BLaER1 (cell line): ENCODE results near the gene KIRREL3.

Experiments
- H3K27ac ChIP-seq: shearing (Covaris generic); formaldehyde crosslinking; 2 replicates; pipeline ENCODE4 v1.8.1; 2022
- H3K27me3 ChIP-seq: shearing (Covaris generic); formaldehyde crosslinking; 2 replicates; pipeline ENCODE4 v1.8.1; 2022
- H3K36me3 ChIP-seq: shearing (Covaris generic); formaldehyde crosslinking; 2 replicates; pipeline ENCODE4 v1.8.1; 2022
- H3K4me1 ChIP-seq: shearing (Covaris generic); formaldehyde crosslinking; 2 replicates; pipeline ENCODE4 v1.8.1; 2022
- H3K4me2 ChIP-seq: shearing (Covaris generic); formaldehyde crosslinking; 2 replicates; pipeline ENCODE4 v1.8.1; 2022
- H3K4me3 ChIP-seq: shearing (Covaris generic); formaldehyde crosslinking; 2 replicates; pipeline ENCODE4 v1.8.1; 2022
- H3K9ac ChIP-seq: shearing (Covaris generic); formaldehyde crosslinking; 2 replicates; pipeline ENCODE4 v1.8.1; 2022
- H3K9me3 ChIP-seq: shearing (Covaris generic); formaldehyde crosslinking; 2 replicates; pipeline ENCODE4 v1.8.1; 2022
- H4K20me1 ChIP-seq: shearing (Covaris generic); formaldehyde crosslinking; 2 replicates; pipeline ENCODE4 v1.8.1; 2022
- Cebpa-rat ChIP-seq: shearing (Covaris generic); IDR thresholded peaks from 2 replicates; pipeline ENCODE4 v1.8.1; 2022

The KIRREL3 gene

DNA sequence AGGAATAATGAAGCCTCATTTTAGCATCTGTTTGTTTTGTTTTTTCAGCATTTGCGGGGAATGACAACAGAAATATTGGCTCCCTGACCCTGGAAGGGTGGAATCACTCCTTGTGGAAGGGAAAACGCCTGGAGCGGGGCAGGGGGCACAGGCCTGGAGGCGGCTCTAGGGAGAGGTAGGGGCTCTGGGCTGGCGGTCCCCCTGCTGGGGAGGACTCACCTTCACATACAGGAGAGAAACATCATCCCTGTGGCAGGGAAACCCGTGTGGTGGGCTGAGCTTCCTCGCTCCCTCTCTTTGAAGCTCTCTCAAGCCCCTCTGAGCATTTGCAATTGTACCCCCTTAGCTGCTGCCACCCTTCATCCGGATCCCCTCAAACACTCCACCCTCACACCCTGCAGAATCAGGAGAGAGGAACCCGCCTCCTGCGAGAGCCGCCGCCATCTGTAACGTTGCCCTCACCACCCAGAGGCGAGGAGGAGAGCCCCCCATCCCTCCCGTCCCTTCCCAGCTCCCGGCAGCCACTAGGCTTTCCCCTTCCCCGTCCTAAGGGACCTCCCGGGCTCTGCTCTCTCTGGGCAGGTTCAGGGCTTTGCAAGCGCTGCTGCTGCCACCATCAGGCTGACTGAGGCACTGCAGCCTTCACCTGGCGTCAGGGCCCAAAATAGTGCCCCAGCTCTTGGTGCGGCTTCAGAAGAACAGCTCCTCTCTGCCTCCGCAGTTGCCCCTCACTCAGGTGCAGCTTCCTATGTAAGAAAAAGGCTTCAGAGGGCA lies 10.4 kb downstream of the KIRREL3 start:
- peak overlapping the region; percentile 64 for H3K4me2 ChIP-seq
- H3K9ac ChIP-seq: no peak overlapping the region
- no peaks in the 10 kb centered on the region for H4K20me1 ChIP-seq
- no peak overlapping the region for H3K27ac ChIP-seq
- no peaks in the 10 kb centered on the region for H3K4me1 ChIP-seq
- H3K4me3 ChIP-seq: no peak overlapping the region
- H3K27me3 ChIP-seq: no peaks in the 10 kb centered on the region
- H3K9me3 ChIP-seq: no peaks in the 10 kb centered on the region
- no peak for TF ChIP-seq Cebpa-rat
- H3K36me3 ChIP-seq: no peaks in the 10 kb centered on the region

DNA sequence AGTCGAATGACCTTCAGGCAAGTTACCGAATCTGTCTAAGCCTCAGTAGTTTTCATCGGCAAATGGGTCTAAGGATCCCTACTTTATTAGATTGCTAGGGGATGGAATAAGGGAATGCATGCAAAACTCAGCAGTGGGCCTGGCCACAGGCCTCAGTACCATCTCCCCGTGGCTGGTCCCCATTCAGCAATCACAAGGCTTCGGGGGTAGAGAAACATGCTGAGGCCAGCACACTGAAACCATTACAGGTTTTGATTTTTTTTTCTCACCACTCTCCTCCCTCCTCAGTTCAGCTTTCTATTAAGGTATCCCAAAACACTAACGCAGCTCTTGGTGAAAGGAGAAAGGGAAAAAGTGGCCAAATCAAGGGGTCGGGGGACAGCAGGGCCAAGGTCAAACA lies 11.9 kb downstream of the KIRREL3 start:
- no peaks in the 10 kb centered on the region for H4K20me1 ChIP-seq
- no peak overlapping the region for H3K4me3 ChIP-seq
- H3K9ac ChIP-seq: no peak overlapping the region
- H3K4me1 ChIP-seq: no peaks in the 10 kb centered on the region
- no peak for TF ChIP-seq Cebpa-rat
- H3K27ac ChIP-seq: no peak overlapping the region
- no peak overlapping the region for H3K4me2 ChIP-seq
- no peaks in the 10 kb centered on the region for H3K36me3 ChIP-seq
- no peaks in the 10 kb centered on the region for H3K9me3 ChIP-seq
- H3K27me3 ChIP-seq: no peaks in the 10 kb centered on the region

DNA sequence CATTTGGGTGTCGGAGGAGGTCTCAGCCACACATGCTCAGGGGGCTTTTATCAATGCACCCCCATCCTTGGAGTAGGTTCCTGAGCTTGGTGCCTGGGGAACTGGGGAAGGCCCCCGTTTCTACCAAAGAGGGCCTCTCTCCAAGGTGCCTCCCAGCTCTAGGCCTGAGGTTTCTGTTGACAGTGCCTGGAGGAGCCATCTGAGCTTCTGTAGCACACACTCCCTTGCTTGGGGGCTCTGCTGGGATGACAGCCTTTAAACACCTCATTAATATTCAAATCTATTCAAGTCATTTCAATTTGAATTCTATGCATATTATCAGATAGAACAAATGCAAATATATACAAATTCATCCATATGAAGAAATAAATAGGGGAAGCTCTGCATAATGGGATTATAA lies 18.9 kb downstream of the KIRREL3 start:
- no peaks in the 10 kb centered on the region for H3K9me3 ChIP-seq
- H3K4me2 ChIP-seq: no peak overlapping the region
- no peaks in the 10 kb centered on the region for H4K20me1 ChIP-seq
- no peak overlapping the region for H3K9ac ChIP-seq
- H3K27me3 ChIP-seq: no peaks in the 10 kb centered on the region
- no peak overlapping the region for H3K4me3 ChIP-seq
- no peak for TF ChIP-seq Cebpa-rat
- no peaks in the 10 kb centered on the region for H3K4me1 ChIP-seq
- H3K36me3 ChIP-seq: no peaks in the 10 kb centered on the region
- H3K27ac ChIP-seq: no peak overlapping the region

DNA sequence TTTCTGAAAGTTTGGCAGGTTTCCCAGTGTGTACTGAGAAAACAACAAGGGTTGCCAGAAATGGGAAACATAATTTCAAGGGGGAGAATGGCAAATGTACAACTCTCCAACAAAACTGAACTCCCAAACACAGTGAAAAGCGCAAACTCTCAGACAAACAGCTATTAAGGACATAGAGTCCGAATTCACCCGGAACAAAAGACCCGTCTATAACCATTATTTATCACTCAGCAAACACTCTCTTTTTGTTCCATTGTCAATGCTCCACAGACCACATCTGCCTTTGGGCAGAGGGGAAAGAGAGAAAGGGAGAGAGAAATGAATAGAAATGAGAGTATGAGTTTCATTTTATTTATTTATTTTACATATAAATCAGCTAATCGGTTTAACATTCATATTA lies 21.7 kb downstream of the KIRREL3 start:
- H3K4me2 ChIP-seq: no peak overlapping the region
- TF ChIP-seq Cebpa-rat: no peak
- no peaks in the 10 kb centered on the region for H3K36me3 ChIP-seq
- no peak overlapping the region for H3K27ac ChIP-seq
- no peak overlapping the region for H3K4me3 ChIP-seq
- no peaks in the 10 kb centered on the region for H3K27me3 ChIP-seq
- no peaks in the 10 kb centered on the region for H4K20me1 ChIP-seq
- H3K9me3 ChIP-seq: no peaks in the 10 kb centered on the region
- no peaks in the 10 kb centered on the region for H3K4me1 ChIP-seq
- no peak overlapping the region for H3K9ac ChIP-seq

DNA sequence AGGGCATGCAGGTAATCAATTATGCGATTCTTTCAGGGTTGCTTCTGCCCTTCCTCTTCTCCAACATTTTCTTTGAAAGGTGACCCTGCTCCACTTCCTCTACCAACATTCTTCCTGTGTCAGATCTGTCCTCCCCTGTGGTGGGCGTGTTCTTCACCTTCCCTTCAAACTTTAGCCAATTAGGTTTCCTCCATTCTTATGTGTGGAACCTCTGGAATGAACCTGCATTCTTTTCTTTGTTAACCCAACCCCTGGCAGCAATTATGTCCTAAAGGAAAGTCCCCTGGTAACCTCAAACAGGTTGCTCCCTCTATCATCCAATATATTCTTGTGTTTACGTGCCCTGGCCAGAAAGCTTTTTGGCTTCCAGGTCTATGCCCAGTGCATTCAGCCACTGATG lies 22.4 kb downstream of the KIRREL3 start:
- no peak overlapping the region for H3K4me3 ChIP-seq
- H3K36me3 ChIP-seq: no peaks in the 10 kb centered on the region
- no peak overlapping the region for H3K4me2 ChIP-seq
- H3K9ac ChIP-seq: no peak overlapping the region
- no peak for TF ChIP-seq Cebpa-rat
- no peaks in the 10 kb centered on the region for H3K9me3 ChIP-seq
- no peaks in the 10 kb centered on the region for H4K20me1 ChIP-seq
- no peak overlapping the region for H3K27ac ChIP-seq
- no peaks in the 10 kb centered on the region for H3K27me3 ChIP-seq
- H3K4me1 ChIP-seq: no peaks in the 10 kb centered on the region

DNA sequence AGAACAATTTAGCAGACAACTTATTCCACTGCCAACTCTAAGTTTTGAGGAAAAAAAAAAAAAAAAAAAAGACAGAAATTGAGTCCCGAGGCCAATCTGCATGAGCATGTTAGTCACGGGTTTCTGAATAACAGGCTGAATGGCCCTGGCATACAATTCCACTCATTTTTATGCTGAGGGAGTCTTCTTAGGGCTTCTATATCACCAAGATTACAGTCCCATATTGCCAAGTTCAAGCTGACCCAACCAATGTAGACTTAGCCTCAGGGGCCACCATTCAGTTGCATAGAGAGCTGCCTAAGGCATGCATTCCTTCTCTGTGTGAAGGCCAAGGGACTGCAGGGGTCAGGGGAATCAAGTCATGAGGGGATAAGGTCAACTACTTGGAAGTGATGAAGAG lies 27.5 kb downstream of the KIRREL3 start:
- H3K27me3 ChIP-seq: no peaks in the 10 kb centered on the region
- H3K27ac ChIP-seq: no peak overlapping the region
- no peak for TF ChIP-seq Cebpa-rat
- no peak overlapping the region for H3K4me3 ChIP-seq
- H3K4me1 ChIP-seq: peaks cover 6% of the 10 kb centered on the region
- H3K4me2 ChIP-seq: no peak overlapping the region
- no peaks in the 10 kb centered on the region for H3K36me3 ChIP-seq
- no peak overlapping the region for H3K9ac ChIP-seq
- peaks cover 11% of the 10 kb centered on the region; the same call in 1 of the 2 replicates for H3K9me3 ChIP-seq
- no peaks in the 10 kb centered on the region for H4K20me1 ChIP-seq

DNA sequence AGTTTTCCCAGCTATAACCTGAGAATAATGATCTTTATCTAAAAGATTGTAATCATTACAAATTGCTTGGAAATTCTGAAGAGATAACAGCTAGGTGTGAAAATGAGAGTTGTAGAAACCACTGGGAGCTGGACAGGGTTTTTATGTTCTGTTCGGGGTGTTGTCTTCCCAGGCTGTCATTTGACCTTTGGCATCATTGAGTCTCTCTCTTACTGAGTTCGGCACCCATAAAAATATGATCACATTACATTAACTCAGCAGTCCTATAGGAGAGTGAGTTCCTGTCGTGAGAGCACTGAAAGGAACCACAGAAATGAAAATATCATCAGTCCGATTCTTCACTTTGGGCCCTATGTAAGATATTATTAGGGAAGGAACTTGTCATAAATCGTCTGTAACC lies 29.3 kb downstream of the KIRREL3 start:
- peaks cover 6% of the 10 kb centered on the region for H3K4me1 ChIP-seq
- H3K27me3 ChIP-seq: no peaks in the 10 kb centered on the region
- H3K9ac ChIP-seq: no peak overlapping the region
- no peaks in the 10 kb centered on the region for H4K20me1 ChIP-seq
- TF ChIP-seq Cebpa-rat: no peak
- H3K27ac ChIP-seq: no peak overlapping the region
- H3K4me3 ChIP-seq: no peak overlapping the region
- no peaks in the 10 kb centered on the region for H3K36me3 ChIP-seq
- H3K9me3 ChIP-seq: peaks cover 11% of the 10 kb centered on the region; the same call in 1 of the 2 replicates
- H3K4me2 ChIP-seq: no peak overlapping the region

DNA sequence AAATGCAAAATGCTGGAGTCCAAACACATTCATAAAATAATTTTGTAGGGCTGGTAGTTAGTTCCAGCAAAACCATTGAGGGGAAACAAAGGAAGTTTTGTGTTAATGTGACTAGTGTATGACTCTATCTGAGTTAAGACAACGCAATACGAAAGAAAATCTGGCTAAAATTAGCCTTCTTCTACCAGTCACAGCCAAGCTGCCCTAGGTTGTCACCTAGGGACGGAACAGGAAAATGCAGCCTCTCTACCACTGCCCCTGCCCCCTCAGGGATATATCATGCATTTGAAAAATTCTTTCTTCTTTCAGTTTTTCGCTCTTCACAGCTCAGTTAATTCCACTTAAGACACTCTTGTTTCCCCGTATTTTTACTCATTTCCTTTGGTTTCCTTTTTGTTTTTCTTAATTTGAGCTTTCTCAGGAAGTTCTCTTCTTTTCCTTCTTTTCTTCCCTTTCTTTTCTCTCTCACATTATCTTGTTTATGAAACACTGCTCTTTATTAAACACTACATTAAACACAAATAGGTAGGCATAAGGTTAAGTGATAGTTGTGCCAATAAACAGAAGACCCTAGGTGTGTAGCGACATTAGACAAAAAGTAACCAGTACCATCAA lies 30.6 kb downstream of the KIRREL3 start:
- H3K4me3 ChIP-seq: no peak overlapping the region
- H3K9me3 ChIP-seq: peaks cover 11% of the 10 kb centered on the region; the same call in 1 of the 2 replicates
- no peak overlapping the region for H3K9ac ChIP-seq
- peaks cover 6% of the 10 kb centered on the region for H3K4me1 ChIP-seq
- H3K36me3 ChIP-seq: no peaks in the 10 kb centered on the region
- no peaks in the 10 kb centered on the region for H4K20me1 ChIP-seq
- H3K27ac ChIP-seq: no peak overlapping the region
- H3K27me3 ChIP-seq: no peaks in the 10 kb centered on the region
- no peak for TF ChIP-seq Cebpa-rat
- H3K4me2 ChIP-seq: peak overlapping the region; percentile 2; the same call in 1 of the 2 replicates

DNA sequence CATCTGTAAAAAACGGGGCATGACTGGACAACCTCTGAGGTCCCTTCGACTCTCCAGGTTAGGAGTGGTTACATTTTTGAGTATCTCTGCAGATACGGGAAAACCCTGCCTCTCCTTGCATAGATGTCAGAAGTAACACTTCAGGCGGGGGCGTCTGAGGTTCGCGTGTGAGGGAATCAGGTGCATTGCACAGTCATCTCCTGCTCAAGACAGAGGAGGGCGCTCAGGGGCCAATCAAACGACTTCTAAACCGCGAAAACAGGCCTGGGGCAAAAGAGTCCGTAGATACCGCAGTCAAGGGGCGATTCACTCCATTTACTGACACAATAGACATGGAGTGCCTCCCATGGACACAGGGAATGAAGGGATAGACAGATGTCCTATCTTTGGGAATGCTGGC lies 31.7 kb downstream of the KIRREL3 start:
- no peaks in the 10 kb centered on the region for H3K27me3 ChIP-seq

DNA sequence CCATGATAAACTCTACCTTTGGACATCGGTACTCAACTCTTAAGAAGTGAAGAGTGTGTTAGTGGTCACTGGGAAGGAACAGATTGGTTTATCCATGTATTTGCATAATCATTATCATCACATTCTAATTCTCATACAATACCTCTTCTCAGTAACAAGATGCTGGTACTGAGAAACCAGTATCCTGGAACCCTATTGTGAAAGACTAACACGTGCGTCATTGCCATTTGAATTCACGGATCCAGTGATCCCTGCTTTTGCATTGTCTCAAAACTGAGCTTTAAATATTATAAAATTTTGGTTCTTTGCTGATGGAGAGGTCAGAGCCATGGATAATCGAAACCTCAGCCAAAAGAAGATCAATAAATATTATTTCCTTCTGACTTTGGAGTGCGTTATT lies 35.2 kb downstream of the KIRREL3 start:
- Histone ChIP-seq H3K36me3 (no peaks in the 10 kb centered on the region), H3K27ac (no peak overlapping the region), H3K9me3 (no peaks in the 10 kb centered on the region), H4K20me1 (no peaks in the 10 kb centered on the region), H3K4me3 (no peak overlapping the region), H3K27me3 (no peaks in the 10 kb centered on the region), H3K4me1 (peaks cover 6% of the 10 kb centered on the region), H3K9ac (no peak overlapping the region), H3K4me2 (no peak overlapping the region)
- TF ChIP-seq Cebpa-rat: no peak

More for the DNA sequence above, 31.7 kb downstream of the KIRREL3 start:
- Histone ChIP-seq H3K4me3 (no peak overlapping the region), H4K20me1 (no peaks in the 10 kb centered on the region), H3K4me2 (no peak overlapping the region), H3K4me1 (peaks cover 6% of the 10 kb centered on the region), H3K36me3 (no peaks in the 10 kb centered on the region), H3K9me3 (peaks cover 11% of the 10 kb centered on the region; the same call in 1 of the 2 replicates), H3K27ac (no peak overlapping the region), H3K9ac (no peak overlapping the region)
- TF ChIP-seq Cebpa-rat: no peak
